ENCODE data around the gene BTG4. TPM values are rescaled to one million over a fixed set of nuclear protein-coding genes. Genes with fewer than 3 reads are reported as not detected.

BTG4 gene
- total RNA-seq, 1 donor from 2014 or later: not detected

GRCh38 chr11:111483431-111483830, 28.8 kb downstream of the BTG4 start:
- no peak overlapping the region for H3K4me3 Mint-ChIP-seq (ENCODE audit: unreplicated experiment)
- H3K27ac Mint-ChIP-seq (ENCODE audit: unreplicated experiment): no peak overlapping the region
- peaks cover 27% of the 10 kb centered on the region for H3K27me3 Mint-ChIP-seq (ENCODE audit: unreplicated experiment)
- no peak for DNase-seq (ENCODE audit: extremely low spot score, unreplicated experiment)
- peaks cover 6% of the 10 kb centered on the region for H3K36me3 Mint-ChIP-seq (ENCODE audit: unreplicated experiment)
- H3K4me1 Mint-ChIP-seq (ENCODE audit: unreplicated experiment): no peaks in the 10 kb centered on the region
- peaks cover 48% of the 10 kb centered on the region for H3K9me3 Mint-ChIP-seq (ENCODE audit: unreplicated experiment)
- TF ChIP-seq, protein P1, sequence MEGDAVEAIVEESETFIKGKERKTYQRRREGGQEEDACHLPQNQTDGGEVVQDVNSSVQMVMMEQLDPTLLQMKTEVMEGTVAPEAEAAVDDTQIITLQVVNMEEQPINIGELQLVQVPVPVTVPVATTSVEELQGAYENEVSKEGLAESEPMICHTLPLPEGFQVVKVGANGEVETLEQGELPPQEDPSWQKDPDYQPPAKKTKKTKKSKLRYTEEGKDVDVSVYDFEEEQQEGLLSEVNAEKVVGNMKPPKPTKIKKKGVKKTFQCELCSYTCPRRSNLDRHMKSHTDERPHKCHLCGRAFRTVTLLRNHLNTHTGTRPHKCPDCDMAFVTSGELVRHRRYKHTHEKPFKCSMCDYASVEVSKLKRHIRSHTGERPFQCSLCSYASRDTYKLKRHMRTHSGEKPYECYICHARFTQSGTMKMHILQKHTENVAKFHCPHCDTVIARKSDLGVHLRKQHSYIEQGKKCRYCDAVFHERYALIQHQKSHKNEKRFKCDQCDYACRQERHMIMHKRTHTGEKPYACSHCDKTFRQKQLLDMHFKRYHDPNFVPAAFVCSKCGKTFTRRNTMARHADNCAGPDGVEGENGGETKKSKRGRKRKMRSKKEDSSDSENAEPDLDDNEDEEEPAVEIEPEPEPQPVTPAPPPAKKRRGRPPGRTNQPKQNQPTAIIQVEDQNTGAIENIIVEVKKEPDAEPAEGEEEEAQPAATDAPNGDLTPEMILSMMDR (IDR thresholded peaks at IDR 0.05): no peak

DNA sequence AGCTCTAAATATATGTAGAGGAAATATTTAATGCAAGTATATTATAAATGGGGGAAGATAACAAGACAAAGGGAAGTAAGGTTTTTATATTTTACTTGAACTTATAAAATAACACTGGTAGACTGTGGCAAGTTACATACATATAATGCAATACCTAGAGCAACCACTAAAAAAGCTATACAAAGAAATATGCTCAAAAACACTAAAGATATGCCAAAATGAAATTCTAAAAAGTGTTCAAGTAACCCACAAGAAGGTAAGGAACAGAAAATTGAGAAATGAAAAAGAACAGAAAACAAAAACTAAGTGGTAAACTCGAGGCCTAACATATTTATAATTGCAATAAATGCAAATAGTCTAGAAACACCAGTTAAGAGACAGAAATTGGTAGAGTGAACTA, 32.5 kb downstream of the BTG4 start:
- TF ChIP-seq, protein P1 (IDR thresholded peaks at IDR 0.05): peak; percentile 7
- Mint-ChIP-seq H3K9me3 (ENCODE audit: unreplicated experiment) (peaks cover 36% of the 10 kb centered on the region), H3K4me1 (ENCODE audit: unreplicated experiment) (no peaks in the 10 kb centered on the region), H3K27me3 (ENCODE audit: unreplicated experiment) (peaks cover 39% of the 10 kb centered on the region), H3K4me3 (ENCODE audit: unreplicated experiment) (no peak overlapping the region), H3K36me3 (ENCODE audit: unreplicated experiment) (peaks cover 6% of the 10 kb centered on the region), H3K27ac (ENCODE audit: unreplicated experiment) (no peak overlapping the region)
- DNase-seq (ENCODE audit: extremely low spot score, unreplicated experiment): no peak

- H3K4me1 Mint-ChIP-seq (ENCODE audit: unreplicated experiment): no peaks in the 10 kb centered on the region
- H3K36me3 Mint-ChIP-seq (ENCODE audit: unreplicated experiment): no peaks in the 10 kb centered on the region
- H3K4me3 Mint-ChIP-seq (ENCODE audit: unreplicated experiment): no peak overlapping the region
- TF ChIP-seq, protein P1 (IDR thresholded peaks at IDR 0.05): no peak
- peaks cover 29% of the 10 kb centered on the region for H3K27me3 Mint-ChIP-seq (ENCODE audit: unreplicated experiment)
- peaks cover 25% of the 10 kb centered on the region for H3K9me3 Mint-ChIP-seq (ENCODE audit: unreplicated experiment)
- no peak for DNase-seq (ENCODE audit: extremely low spot score, unreplicated experiment)
- no peak overlapping the region for H3K27ac Mint-ChIP-seq (ENCODE audit: unreplicated experiment)
Observed at GRCh38 chr11:111477898-111478297, 34.3 kb downstream of the BTG4 start.

DNA sequence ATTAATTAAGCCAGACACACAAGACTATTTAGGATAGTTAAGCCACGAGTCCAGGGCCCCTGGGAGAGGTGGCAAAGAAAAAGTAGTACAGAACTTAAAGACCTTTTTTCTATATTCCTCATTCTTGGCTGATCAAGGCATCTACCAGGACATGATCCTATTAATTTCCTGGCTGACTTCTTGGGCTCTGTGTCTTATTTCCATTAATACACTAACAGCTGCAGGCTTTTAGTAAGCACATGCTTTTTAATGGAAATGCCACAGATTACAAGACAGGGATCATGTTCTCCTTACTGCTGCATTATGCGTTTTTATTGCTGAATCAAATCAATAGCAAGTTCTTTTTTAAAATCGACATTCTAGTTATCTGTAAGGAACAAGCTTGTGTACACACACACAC, 35.2 kb downstream of the BTG4 start:
- H3K4me3 Mint-ChIP-seq (ENCODE audit: unreplicated experiment): no peak overlapping the region
- DNase-seq (ENCODE audit: extremely low spot score, unreplicated experiment): no peak
- H3K36me3 Mint-ChIP-seq (ENCODE audit: unreplicated experiment): no peaks in the 10 kb centered on the region
- peaks cover 21% of the 10 kb centered on the region for H3K27me3 Mint-ChIP-seq (ENCODE audit: unreplicated experiment)
- H3K4me1 Mint-ChIP-seq (ENCODE audit: unreplicated experiment): no peaks in the 10 kb centered on the region
- TF ChIP-seq, protein P1 (IDR thresholded peaks at IDR 0.05): no peak
- no peak overlapping the region for H3K27ac Mint-ChIP-seq (ENCODE audit: unreplicated experiment)
- peaks cover 16% of the 10 kb centered on the region for H3K9me3 Mint-ChIP-seq (ENCODE audit: unreplicated experiment)

DNA sequence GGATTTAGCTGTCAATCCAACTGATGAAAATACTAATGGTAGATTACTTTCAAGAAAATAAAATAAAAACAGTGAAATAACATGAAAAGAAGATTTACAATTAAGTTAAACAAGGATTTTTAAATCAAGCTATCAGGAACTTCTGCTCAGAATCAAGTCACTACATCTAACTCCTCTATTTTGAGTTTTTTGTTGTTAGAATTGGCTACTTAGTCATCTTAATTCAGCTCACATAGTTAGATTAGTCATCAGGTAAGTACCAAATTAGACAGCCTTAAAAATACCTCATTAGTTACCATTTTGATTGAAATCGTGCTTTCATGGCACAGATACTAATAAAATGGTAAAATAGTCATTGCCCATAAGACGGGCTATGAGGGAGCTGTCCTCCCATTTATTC, 35.8 kb downstream of the BTG4 start:
- no peak overlapping the region for H3K4me3 Mint-ChIP-seq (ENCODE audit: unreplicated experiment)
- peaks cover 21% of the 10 kb centered on the region for H3K27me3 Mint-ChIP-seq (ENCODE audit: unreplicated experiment)
- H3K27ac Mint-ChIP-seq (ENCODE audit: unreplicated experiment): no peak overlapping the region
- no peaks in the 10 kb centered on the region for H3K36me3 Mint-ChIP-seq (ENCODE audit: unreplicated experiment)
- no peaks in the 10 kb centered on the region for H3K4me1 Mint-ChIP-seq (ENCODE audit: unreplicated experiment)
- DNase-seq (ENCODE audit: extremely low spot score, unreplicated experiment): no peak
- H3K9me3 Mint-ChIP-seq (ENCODE audit: unreplicated experiment): peaks cover 16% of the 10 kb centered on the region
- TF ChIP-seq, protein P1 (IDR thresholded peaks at IDR 0.05): no peak
